ENCODE results near the gene COL11A2. TPM values are rescaled to one million over a fixed set of nuclear protein-coding genes. Genes with fewer than 3 reads are reported as not detected.

The COL11A2 gene
- total RNA-seq, 1 donor from 2014 or later = 10.0 TPM

DNA sequence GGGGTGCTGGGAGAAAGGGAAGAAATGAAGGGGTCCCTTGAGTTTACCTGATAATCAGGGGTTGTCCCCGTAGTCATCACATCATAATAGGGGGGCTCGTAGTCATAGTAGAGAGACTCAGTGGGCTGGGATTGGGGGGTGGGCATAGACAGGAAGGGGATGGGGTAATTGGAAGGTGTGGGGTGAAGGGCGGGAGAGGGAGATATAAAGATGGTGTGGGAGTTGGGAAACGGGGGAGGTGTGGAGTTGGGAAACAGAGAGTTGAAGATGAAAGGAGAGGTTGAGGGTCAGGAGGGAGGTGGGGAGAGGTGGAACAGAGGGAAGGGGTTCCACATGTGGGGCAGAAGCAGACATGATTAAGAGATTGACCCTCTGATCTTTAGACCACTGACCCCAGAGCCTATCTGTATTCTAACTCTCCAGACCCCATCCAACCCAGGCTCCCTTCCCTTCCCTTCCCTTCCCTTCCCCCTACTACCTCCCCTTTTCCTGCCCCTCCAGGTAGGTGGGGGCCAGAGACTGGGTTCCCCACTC, 6.5 kb downstream of the COL11A2 start:
- H3K27me3 Mint-ChIP-seq (ENCODE audit: low read depth) = peaks cover 3% of the 10 kb centered on the region
- no peaks in the 10 kb centered on the region for H3K9me3 Mint-ChIP-seq (ENCODE audit: low read depth)
- peaks cover 8% of the 10 kb centered on the region for H3K36me3 Mint-ChIP-seq (ENCODE audit: low read depth)

GRCh38 chr6:33185190-33185589, 7.1 kb downstream of the COL11A2 start:
- TF ChIP-seq CTCF (IDR thresholded peaks at IDR 0.05) = no peak
- H3K4me1 Mint-ChIP-seq (ENCODE audit: low read depth) = no peaks in the 10 kb centered on the region
- peaks cover 8% of the 10 kb centered on the region for H3K36me3 Mint-ChIP-seq (ENCODE audit: low read depth)
- no peak overlapping the region for H3K4me3 Mint-ChIP-seq (ENCODE audit: unreplicated experiment)
- no peak for DNase-seq (ENCODE audit: low spot score)
- no peak overlapping the region for H3K27ac Mint-ChIP-seq (ENCODE audit: unreplicated experiment)
- H3K27me3 Mint-ChIP-seq (ENCODE audit: low read depth) = peaks cover 3% of the 10 kb centered on the region
- H3K9me3 Mint-ChIP-seq (ENCODE audit: low read depth) = no peaks in the 10 kb centered on the region

More for the DNA sequence above, 6.5 kb downstream of the COL11A2 start:
- no peak for DNase-seq (ENCODE audit: low spot score)
- no peak overlapping the region for H3K27ac Mint-ChIP-seq (ENCODE audit: unreplicated experiment)
- H3K4me1 Mint-ChIP-seq (ENCODE audit: low read depth) = peaks cover 1% of the 10 kb centered on the region
- TF ChIP-seq CTCF (IDR thresholded peaks at IDR 0.05) = no peak
- H3K4me3 Mint-ChIP-seq (ENCODE audit: unreplicated experiment) = no peak overlapping the region

DNA sequence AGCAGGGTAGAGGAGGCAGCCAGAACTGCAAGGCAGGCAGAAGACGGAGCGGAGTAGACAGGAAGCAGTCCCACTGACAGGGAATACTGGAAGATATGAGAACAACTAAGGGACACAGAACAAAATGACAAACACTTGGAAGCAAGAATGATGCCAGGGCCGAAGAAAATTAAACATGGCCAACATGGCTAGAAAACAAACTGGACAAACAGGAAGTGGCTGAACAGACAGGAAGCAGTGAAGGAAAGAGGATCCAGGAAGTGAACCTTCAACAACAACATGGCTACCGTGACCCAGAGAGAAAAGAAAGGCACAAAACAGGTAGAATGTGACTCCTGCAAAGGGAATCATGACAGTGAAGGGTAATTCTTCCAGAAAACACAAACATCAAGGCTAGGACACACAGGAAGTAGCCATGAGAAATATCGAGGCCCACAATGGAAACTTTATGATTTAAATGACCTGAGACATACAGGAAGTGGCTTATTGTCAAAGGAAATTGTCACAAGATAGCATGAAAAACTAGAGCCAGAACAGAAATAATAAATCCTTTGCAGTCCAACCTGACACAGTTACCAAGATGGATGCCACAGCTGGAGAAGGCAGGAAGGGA, 9.1 kb downstream of the COL11A2 start:
- Mint-ChIP-seq H3K27ac (ENCODE audit: unreplicated experiment) (no peak overlapping the region), H3K9me3 (ENCODE audit: low read depth) (no peaks in the 10 kb centered on the region), H3K27me3 (ENCODE audit: low read depth) (no peaks in the 10 kb centered on the region), H3K4me1 (ENCODE audit: low read depth) (peaks cover 4% of the 10 kb centered on the region), H3K4me3 (ENCODE audit: unreplicated experiment) (no peak overlapping the region), H3K36me3 (ENCODE audit: low read depth) (peaks cover 8% of the 10 kb centered on the region)
- no peak for DNase-seq (ENCODE audit: low spot score)
- no peak for TF ChIP-seq CTCF (IDR thresholded peaks at IDR 0.05)

DNA sequence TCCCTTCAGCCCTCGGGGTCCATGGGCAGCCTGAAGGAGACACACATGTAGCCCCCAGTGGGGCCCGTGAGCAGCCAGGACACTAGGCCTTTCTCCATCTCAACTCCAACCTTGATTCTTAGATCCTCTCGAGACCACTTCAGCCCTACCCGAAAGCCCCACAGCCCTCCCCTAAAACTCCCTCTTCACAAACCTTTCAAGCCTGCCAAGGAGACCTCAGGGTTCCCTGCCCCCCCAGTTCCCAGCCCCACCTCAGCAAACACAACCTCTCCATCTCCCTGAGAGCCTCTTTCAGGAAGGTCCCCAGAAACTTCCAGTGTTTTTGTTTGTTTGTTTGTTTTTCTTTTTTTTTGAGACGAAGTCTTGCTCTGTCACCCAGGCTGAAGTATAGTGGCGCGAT, 11.1 kb downstream of the COL11A2 start:
- DNase-seq (ENCODE audit: low spot score) = no peak
- no peak overlapping the region for H3K27ac Mint-ChIP-seq (ENCODE audit: unreplicated experiment)
- TF ChIP-seq CTCF (IDR thresholded peaks at IDR 0.05) = no peak
- no peaks in the 10 kb centered on the region for H3K27me3 Mint-ChIP-seq (ENCODE audit: low read depth)
- H3K36me3 Mint-ChIP-seq (ENCODE audit: low read depth) = peaks cover 4% of the 10 kb centered on the region
- no peak overlapping the region for H3K4me3 Mint-ChIP-seq (ENCODE audit: unreplicated experiment)
- no peaks in the 10 kb centered on the region for H3K9me3 Mint-ChIP-seq (ENCODE audit: low read depth)
- peaks cover 10% of the 10 kb centered on the region for H3K4me1 Mint-ChIP-seq (ENCODE audit: low read depth)

DNA sequence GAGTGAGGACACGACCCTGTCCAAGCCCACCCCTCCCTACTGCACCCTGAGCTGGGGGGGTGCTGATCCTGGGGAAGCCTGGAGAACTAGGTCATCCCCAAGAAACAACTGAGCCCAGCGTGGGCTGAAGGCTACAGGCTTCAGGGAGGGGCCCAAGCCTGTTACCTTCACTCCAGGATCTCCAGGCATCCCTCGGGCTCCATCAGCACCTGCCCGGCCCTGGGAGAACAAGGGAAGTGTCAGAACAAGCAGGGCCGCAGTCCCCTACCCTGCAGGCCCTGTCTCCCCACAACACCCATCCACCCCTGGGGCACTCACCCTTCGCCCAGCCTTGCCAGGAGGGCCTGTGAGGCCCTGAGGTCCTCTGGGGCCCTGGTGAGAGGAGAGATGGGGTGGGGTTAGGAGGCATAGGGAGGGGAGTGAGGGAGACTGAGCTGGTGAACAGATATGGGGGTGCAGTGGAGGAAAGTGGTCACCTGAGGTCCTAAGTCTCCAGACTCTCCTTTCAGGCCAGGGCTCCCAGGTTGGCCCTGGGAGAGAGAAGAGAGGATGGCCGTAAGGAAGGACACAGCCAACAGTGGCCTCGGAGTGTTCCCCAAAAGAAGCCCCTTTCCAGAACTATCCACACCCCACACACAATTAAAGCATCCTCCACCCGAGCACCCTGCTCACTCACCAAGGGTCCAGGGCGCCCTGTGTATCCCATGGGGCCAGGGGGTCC, 13.4 kb downstream of the COL11A2 start:
- Mint-ChIP-seq H3K27ac (ENCODE audit: unreplicated experiment) (no peak overlapping the region), H3K4me3 (ENCODE audit: unreplicated experiment) (no peak overlapping the region), H3K27me3 (ENCODE audit: low read depth) (no peaks in the 10 kb centered on the region), H3K9me3 (ENCODE audit: low read depth) (no peaks in the 10 kb centered on the region), H3K36me3 (ENCODE audit: low read depth) (peaks cover 2% of the 10 kb centered on the region), H3K4me1 (ENCODE audit: low read depth) (peaks cover 10% of the 10 kb centered on the region)
- no peak for DNase-seq (ENCODE audit: low spot score)
- TF ChIP-seq CTCF (IDR thresholded peaks at IDR 0.05) = no peak
